VCaP (cell line): ENCODE results near the gene GNL1.
"Not testable (repeated sequence)": the region's sequence is repeated elsewhere in the genome, so short reads cannot be mapped to it uniquely, and the experiment has no call there.

Experiments
- H3K27ac ChIP-seq: fragments of 450-650 bp; 2 replicates; pipeline ENCODE4 v1.5.1; 2017
- TF ChIP-seq, protein P1 (sequence below): fragments of 450-650 bp; conservative IDR thresholded peaks from 2 replicates; pipeline ENCODE4 v1.5.1; 2017; ENCODE audit warnings: mild to moderate bottlenecking, moderate library complexity

GNL1 gene

GRCh38 chr6:30495993-30496392 lies 60.3 kb downstream of the GNL1 start:
- no peak overlapping the region for H3K27ac ChIP-seq
- TF ChIP-seq, protein P1, sequence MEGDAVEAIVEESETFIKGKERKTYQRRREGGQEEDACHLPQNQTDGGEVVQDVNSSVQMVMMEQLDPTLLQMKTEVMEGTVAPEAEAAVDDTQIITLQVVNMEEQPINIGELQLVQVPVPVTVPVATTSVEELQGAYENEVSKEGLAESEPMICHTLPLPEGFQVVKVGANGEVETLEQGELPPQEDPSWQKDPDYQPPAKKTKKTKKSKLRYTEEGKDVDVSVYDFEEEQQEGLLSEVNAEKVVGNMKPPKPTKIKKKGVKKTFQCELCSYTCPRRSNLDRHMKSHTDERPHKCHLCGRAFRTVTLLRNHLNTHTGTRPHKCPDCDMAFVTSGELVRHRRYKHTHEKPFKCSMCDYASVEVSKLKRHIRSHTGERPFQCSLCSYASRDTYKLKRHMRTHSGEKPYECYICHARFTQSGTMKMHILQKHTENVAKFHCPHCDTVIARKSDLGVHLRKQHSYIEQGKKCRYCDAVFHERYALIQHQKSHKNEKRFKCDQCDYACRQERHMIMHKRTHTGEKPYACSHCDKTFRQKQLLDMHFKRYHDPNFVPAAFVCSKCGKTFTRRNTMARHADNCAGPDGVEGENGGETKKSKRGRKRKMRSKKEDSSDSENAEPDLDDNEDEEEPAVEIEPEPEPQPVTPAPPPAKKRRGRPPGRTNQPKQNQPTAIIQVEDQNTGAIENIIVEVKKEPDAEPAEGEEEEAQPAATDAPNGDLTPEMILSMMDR: no peak

DNA sequence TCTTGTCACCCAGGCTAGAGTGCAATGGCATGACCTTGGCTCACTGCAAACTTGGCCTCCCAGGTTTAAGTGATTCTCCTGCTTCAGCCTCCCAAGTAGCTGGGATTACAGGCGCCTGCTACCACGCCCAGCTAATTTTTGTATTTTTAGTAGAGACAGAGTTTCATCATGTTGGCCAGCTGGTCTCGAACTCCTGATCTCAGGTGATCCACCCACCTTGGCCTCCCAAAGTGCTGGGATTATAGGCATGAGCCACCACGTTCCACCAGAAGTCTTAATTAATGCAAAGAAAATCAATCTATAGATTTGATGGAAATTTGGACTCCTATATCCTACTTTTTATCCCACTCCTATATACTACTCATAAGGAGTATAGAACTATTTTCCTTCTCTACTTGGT lies 61.2 kb downstream of the GNL1 start:
- H3K27ac ChIP-seq: not testable (repeated sequence)

DNA sequence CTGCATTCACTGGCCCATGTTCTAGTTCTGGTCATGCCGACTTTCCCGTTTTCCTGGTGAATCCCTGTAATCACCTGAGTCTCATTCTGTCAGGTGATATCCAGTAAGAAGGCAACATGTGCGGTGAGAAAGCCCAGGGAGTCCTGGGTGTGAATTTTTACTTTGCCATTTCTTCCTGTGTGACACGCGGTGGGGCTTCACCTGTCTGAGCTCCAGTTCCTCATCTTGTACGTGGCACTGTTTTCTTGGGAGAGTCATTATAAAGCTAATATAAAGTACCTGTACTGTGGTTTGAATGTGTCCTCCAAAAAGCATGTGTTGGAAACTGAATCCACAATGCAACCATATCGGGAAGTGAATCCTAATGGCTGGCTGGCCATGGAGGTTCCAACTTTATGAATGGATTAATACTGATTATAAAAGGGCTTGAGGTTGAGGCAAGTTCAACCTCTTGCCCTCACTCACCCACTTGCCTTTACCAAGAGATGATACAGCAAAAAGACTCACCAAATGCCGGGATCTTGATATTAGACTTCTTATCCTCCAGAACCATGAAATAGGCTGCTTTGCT lies 61.9 kb downstream of the GNL1 start:
- H3K27ac ChIP-seq: no peak overlapping the region
- TF ChIP-seq, protein P1: no peak

DNA sequence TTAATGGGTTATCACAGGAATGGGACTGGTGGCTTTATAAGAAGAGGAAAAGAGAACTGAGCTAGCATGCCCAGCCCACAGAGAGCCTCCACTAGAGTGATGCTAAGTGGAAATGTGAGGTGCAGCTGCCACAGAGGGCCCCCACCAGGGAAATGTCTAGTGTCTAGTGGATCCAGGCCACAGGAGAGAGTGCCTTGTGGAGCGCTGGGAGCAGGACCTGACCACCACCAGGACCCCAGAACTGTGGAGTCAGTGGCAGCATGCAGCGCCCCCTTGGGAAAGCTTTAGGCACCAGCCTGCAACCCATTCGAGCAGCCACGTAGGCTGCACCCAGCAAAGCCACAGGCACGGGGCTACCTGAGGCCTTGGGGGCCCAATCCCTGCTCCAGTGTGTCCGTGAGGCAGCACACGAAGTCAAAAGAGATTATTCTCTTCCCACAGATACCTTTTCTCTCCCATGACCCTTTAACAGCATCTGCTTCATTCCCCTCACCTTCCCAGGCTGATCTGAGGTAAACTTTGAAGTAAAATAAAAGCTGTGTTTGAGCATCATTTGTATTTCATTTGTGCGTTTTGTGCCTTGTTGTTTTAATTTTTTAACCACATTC lies 62.5 kb downstream of the GNL1 start:
- no peak overlapping the region for H3K27ac ChIP-seq
- TF ChIP-seq, protein P1: no peak

DNA sequence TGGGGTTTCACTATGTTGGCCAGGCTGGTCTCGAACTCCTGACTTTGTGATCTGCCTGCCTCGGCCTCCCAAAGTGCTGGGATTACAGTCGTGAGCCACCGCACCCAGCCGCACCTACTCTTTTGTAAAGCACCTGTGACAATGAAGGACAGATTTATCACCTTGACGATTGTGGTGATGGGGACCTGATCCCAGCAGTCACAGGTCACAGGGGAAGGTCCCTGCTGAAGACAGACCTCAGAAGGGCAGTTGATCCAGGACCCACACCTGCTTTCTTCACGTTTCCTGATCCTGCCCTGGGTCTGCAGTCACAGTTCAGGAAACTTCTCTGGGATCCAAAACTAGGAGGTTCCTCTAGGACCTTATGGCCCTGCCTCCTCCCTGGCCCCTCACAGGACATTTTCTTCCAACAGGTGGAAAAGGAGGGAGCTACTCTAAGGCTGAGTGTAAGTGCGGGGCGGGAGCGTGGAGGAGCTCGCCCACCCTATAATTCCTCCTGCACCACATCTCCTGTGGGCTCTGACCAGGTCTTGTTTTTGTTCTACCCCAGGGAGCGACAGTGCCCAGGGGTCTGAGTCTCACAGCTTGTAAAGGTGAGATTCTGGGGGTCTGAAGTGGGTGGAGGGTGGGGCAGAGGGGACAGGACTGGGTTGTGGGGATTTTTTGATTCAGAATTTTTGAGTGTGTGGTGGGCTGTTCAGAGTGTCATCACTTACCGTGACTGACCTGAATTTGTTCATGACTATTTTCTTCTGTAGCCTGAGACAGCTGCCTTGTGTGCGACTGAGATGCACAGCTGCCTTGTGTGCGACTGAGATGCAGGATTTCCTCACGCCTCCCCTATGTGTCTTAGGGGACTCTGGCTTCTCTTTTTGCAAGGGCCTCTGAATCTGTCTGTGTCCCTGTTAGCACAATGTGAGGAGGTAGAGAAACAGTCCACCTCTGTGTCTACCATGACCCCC lies 64.0 kb downstream of the GNL1 start:
- no peak overlapping the region for H3K27ac ChIP-seq
- TF ChIP-seq, protein P1: no peak
